GM06990 (cell line): ENCODE data around the gene CXCR5.

Experiments used
- DNase-seq: peaks from one replicate; pipeline ENCODE4 v3.0.0-alpha.2; 2011; ENCODE audit not compliant: insufficient read length; ENCODE audit errors: extremely low read depth
- H3K27me3 ChIP-seq: replicated peaks from 2 replicates; pipeline ENCODE4 v1.6.0; 2011; ENCODE audit warnings: low read length; ENCODE audit not compliant: control insufficient read depth, insufficient read depth
- H3K36me3 ChIP-seq: 2 replicates; pipeline ENCODE4 v1.5.1; 2011; ENCODE audit warnings: low read length; ENCODE audit not compliant: control insufficient read depth, insufficient read depth
- H3K4me3 ChIP-seq: replicated peaks from 2 replicates; pipeline ENCODE4 v1.5.1; 2011; ENCODE audit warnings: low read depth, mild to moderate bottlenecking, control low read depth, low read length
- TF ChIP-seq, protein P1 (sequence below): IDR thresholded peaks from 2 replicates; pipeline ENCODE4 v1.5.1; 2011; ENCODE audit warnings: low read length, control low read depth, mild to moderate bottlenecking, inconsistent platforms; ENCODE audit not compliant: insufficient read depth, poor library complexity, severe bottlenecking

Gene CXCR5

DNA sequence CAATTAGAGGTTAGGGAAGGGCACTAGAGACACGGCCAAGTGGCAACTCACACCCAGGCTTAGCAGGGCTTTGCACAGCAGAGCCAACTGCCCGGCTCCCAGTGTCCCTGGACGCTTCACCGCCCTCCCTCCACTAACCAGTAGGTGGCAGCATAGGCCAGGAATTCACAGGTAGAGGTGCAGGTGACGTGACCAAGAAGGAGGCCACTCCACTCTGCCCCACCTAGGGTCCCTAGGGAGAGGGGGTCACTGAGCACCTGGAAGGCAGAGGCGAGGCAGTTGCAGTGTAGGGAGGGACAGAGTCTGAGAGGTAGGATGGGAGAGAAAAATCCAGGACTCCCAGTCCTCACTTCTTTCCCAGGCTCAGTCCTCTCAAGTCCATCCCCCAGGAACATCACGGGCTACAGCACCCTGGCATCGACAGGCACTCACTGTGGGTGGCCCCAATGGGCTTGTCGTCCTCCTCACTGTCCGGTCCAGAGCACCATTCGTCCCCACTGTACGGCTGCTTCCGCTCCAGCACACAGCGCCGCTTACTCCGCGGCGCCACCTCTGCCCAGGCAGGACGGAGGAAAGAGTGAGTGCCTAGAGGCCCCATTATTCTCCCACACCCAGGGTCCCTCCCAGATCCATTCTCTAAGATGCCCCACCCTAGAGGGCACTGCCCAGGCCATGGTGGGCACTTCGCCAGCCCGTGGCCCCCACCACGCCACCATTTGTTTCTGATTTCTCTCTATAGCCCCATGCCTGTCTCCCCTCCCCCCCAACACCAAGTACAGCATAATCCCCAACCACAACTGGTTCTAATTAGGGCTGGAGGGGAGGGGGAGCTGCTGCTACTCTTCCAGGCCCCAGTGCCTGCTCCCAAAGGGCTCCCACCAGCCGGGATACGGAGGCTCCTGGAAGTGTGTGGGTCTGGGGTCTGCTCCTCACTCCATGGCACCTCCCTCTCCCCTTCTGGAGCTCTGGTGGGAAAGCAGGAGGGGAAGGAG lies 23.7 kb downstream of the CXCR5 start:
- Histone ChIP-seq H3K36me3 (peaks cover 1% of the 10 kb centered on the region), H3K27me3 (no peaks in the 10 kb centered on the region), H3K4me3 (no peak overlapping the region)
- TF ChIP-seq, protein P1, sequence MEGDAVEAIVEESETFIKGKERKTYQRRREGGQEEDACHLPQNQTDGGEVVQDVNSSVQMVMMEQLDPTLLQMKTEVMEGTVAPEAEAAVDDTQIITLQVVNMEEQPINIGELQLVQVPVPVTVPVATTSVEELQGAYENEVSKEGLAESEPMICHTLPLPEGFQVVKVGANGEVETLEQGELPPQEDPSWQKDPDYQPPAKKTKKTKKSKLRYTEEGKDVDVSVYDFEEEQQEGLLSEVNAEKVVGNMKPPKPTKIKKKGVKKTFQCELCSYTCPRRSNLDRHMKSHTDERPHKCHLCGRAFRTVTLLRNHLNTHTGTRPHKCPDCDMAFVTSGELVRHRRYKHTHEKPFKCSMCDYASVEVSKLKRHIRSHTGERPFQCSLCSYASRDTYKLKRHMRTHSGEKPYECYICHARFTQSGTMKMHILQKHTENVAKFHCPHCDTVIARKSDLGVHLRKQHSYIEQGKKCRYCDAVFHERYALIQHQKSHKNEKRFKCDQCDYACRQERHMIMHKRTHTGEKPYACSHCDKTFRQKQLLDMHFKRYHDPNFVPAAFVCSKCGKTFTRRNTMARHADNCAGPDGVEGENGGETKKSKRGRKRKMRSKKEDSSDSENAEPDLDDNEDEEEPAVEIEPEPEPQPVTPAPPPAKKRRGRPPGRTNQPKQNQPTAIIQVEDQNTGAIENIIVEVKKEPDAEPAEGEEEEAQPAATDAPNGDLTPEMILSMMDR: peak; percentile 87
- DNase-seq: peak; percentile 77

DNA sequence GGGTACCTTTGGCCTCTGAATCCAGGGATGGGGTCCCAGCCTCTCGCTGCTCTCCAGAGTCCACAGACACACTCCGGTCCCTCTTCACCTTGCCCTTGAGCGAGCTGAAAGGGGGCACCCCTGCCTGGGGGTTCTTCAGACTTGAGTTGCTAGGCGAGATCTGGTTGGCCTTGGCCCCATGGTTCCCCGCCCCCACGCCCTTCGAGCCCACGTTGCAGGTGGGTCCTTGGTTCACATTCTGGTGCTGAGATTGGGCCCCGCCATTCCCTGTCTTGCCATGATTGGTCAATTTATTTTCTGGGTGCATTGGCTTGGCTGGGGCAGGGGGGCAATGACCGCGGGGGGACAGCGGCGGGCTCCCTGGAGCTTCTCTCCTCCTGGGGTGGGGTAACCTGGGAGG lies 24.6 kb downstream of the CXCR5 start:
- H3K4me3 ChIP-seq: no peak overlapping the region
- no peak for DNase-seq
- TF ChIP-seq, protein P1: no peak
- no peaks in the 10 kb centered on the region for H3K27me3 ChIP-seq
- peaks cover 1% of the 10 kb centered on the region for H3K36me3 ChIP-seq

DNA sequence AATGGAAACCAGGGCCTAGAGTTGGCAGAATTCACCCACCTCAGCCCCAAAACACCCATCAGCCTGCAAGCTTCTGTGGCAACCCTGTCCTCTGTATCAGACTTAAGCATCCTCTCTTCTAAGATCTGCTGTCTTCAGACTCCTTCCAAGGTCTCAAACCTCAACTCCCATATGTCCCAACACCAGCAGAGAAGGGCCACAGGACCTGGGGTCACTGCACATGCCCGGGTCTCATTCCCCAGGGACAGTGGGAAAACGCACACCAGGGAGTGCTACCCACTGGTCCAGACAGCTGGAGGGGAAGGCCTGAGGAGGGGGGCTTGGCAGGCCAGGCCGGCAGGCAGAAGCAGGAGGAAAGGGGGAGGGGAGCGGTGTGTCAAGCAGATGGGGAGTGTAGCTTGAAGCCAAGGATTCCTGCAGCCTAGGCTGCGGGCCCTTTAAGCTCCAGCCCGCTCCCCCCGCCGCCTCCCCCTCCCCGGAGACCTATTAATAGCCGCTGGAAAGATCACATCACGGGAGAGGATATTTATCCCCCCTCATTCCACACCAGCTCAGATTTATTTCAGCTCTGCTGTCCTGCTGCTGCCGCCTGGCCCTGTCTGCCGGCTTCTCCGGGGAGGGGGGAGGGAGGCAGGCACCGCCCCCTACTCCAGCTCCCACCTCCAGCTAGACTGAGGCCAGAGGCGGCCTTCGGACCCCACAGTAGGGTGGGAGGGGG lies 25.4 kb downstream of the CXCR5 start:
- TF ChIP-seq, protein P1: no peak
- peaks cover 1% of the 10 kb centered on the region for H3K36me3 ChIP-seq
- DNase-seq: no peak
- H3K4me3 ChIP-seq: no peak overlapping the region
- no peaks in the 10 kb centered on the region for H3K27me3 ChIP-seq

DNA sequence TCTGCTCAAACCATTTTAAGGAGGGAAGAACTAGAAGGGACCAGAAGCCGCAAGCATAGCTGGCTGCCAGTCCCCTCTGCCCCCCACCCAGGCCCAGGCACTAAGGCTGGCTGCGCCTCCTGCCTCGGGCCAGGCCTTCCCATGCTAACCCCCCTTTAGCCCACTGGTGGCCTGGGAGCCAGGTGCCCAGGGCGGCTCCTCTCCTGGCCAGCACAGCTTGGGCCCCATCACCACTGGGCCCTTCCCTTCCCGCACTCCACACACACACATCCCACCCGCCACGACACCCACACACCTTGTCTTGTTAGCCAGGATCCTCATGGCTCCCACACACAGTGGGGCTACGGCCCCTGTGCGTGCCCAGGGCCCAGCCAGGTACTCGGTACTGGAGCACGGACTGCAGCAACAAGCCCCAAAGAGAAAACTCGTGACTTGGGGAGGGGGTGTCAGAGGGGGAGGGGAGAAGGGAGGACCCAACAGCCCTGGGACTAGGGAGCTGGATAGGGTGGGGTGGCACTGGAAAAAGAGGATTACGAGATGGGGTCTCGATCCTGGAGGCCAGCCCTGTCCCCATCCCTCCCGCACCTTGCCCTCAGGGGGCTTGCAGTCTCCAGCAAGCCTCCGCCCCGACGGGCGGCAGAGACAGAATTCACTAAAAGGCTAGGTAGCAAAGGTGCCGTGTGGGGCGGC lies 26.1 kb downstream of the CXCR5 start:
- DNase-seq: no peak
- TF ChIP-seq, protein P1: no peak
- no peaks in the 10 kb centered on the region for H3K27me3 ChIP-seq
- peaks cover 1% of the 10 kb centered on the region for H3K36me3 ChIP-seq
- H3K4me3 ChIP-seq: no peak overlapping the region

DNA sequence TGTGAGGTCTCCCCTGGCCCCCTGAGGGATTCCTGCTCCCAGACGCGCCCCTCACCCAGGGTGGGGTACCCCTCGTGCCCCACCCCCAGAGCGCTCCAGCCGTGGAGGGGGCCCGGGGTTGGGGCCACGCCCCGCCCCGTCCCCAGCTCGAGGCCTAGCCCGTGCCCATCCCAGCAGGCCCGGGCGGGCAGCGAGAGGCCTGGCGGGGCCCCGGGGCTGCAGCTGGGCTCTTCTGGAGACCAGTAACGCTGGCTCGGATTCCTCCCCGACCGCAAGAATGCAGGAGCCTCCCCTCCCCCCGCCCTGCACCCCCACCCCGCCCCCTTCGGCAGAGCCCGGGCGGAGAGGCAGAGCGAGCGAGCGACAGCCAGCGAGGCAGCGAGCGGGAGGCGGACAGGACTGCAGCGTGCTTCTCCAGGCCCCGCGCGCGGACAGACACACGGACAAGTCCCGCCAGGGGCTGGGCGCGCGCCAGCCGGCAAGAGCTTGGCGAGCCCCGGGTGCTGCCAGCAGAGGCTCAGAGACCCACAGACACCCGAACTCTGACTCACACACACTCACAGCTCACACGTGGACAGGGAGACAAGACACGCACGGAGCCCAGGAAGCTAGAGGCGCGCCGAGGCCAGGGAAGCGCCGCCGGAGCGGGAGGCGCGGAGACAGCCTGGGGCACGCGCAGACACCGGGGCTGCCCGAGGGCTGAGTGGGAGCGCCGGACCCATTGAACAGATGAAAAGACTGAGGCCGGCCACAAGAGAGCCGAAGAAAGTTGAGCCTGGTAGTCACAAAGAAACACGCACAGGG lies 26.8 kb downstream of the CXCR5 start:
- TF ChIP-seq, protein P1: no peak
- Histone ChIP-seq H3K27me3 (no peaks in the 10 kb centered on the region), H3K4me3 (no peak overlapping the region), H3K36me3 (peaks cover 1% of the 10 kb centered on the region)
- DNase-seq: no peak
